ENCODE data around the gene NT5DC3.

NT5DC3 gene

GRCh38 chr12:103819312-103819711 is 21.7 kb downstream of the NT5DC3 start:
- TF ChIP-seq CTCF (IDR thresholded peaks at IDR 0.05), result no peak

GRCh38 chr12:103817791-103818190 is 23.2 kb downstream of the NT5DC3 start:
- TF ChIP-seq CTCF (IDR thresholded peaks at IDR 0.05), result no peak
- no peak overlapping the region for H3K27ac ChIP-seq
- DNase-seq (ENCODE audit: low spot score), result no peak
- no peak overlapping the region for H3K4me3 ChIP-seq

More at GRCh38 chr12:103819312-103819711, 21.7 kb downstream of the NT5DC3 start:
- no peak for DNase-seq (ENCODE audit: low spot score)
- H3K4me3 ChIP-seq, result no peak overlapping the region
- H3K27ac ChIP-seq, result no peak overlapping the region

- TF ChIP-seq CTCF (IDR thresholded peaks at IDR 0.05), result no peak
- DNase-seq (ENCODE audit: low spot score), result no peak
- H3K27ac ChIP-seq, result no peak overlapping the region
- no peak overlapping the region for H3K4me3 ChIP-seq
Measured at GRCh38 chr12:103816663-103817062, 24.4 kb downstream of the NT5DC3 start.

DNA sequence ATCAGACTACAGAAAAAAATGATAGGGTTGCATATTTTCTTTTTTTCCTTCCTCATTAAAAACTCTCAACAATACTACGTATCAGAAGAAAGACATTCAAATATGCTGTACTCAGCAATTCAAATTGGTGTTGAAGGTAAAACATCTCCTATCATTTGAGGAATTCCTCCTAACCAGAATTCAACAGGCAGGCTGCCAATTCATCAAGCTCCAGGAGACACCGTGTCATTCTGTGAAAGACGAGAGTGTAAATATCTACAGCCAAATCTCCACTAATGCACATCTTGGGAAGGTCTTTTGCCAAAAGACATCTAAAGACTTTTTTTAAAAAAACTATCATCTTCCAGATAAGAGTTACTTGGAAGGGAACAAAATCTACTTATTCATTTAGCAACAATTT is 26.6 kb downstream of the NT5DC3 start:
- H3K4me3 ChIP-seq, result no peak overlapping the region
- H3K27ac ChIP-seq, result peak overlapping the region in 1 of 2 donors; percentile 38
- TF ChIP-seq CTCF (IDR thresholded peaks at IDR 0.05), result no peak
- DNase-seq (ENCODE audit: low spot score), result no peak

DNA sequence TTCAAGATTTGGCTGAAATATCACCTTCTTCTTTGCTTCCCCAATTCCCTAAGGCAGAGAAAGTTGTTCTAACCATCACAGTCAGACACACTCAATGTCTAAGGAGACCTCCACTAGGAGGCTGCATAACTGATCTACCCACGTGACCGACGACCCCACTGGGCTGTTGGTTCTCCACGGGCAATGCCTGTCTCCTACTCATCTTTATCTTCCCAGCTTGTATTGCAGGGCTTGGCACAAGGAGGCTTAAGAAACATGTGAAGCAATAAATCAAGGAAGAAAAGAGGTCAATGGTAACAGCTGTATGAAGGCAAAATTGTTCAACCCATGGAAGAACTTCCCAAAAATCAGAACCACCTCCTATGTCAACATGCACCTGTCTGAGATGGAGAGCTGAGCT is 27.1 kb downstream of the NT5DC3 start:
- no peak for DNase-seq (ENCODE audit: low spot score)
- TF ChIP-seq CTCF (IDR thresholded peaks at IDR 0.05), result no peak
- H3K4me3 ChIP-seq, result no peak overlapping the region
- H3K27ac ChIP-seq, result peak overlapping the region in 1 of 2 donors; percentile 38

DNA sequence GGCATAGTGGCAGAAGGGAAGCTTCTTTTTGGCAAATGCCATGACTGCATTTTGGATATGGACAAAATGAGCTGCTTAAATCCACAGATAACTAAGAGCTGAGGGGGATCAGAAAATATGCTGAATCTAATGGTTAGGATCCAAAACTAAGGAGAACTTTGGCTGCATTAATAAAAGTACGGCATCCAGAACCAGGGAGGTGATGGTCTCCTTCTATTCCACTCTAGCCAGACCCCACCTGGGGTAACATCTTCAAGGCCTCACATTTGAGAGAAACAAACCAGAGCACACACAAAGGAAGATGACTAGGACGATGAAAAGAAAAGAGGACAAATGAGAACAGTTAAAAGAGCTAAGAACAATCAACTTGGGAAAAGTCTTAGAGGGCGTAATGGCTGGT is 27.6 kb downstream of the NT5DC3 start:
- TF ChIP-seq CTCF (IDR thresholded peaks at IDR 0.05), result no peak
- H3K27ac ChIP-seq, result no peak overlapping the region
- H3K4me3 ChIP-seq, result no peak overlapping the region
- DNase-seq (ENCODE audit: low spot score), result no peak

DNA sequence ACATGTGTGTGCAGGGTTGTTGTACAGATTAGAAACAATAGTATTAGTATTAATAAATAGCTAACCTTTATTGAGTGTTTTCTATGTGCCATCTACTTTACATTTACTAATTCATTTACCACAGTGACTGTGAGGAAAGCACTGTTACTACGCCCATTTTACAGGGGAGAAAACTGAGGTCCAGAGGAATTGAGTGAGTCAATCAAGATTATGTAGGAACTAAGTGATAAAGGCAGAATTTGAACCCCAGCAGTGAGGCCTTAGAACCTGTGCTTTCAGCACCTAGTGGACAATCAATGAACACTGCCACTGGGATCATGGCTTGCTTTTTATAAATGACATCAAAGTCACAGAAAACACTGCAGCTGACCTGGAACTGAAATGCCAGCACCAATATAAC is 28.2 kb downstream of the NT5DC3 start:
- no peak for DNase-seq (ENCODE audit: low spot score)
- TF ChIP-seq CTCF (IDR thresholded peaks at IDR 0.05), result no peak
- H3K27ac ChIP-seq, result no peak overlapping the region
- H3K4me3 ChIP-seq, result no peak overlapping the region
